HG03196 (cell line): Measurements from ENCODE around the gene RGS19.

ENCODE experiments used
- ATAC-seq: cut with Tn5 transposase; IDR thresholded peaks from one replicate; pipeline ENCODE4 v1.9.1; 2021; ENCODE audit not compliant: unreplicated experiment

RGS19 gene

GRCh38 chr20:64108731-64109681 lies 29.7 kb upstream of the RGS19 start:
- ATAC-seq: no peak

DNA sequence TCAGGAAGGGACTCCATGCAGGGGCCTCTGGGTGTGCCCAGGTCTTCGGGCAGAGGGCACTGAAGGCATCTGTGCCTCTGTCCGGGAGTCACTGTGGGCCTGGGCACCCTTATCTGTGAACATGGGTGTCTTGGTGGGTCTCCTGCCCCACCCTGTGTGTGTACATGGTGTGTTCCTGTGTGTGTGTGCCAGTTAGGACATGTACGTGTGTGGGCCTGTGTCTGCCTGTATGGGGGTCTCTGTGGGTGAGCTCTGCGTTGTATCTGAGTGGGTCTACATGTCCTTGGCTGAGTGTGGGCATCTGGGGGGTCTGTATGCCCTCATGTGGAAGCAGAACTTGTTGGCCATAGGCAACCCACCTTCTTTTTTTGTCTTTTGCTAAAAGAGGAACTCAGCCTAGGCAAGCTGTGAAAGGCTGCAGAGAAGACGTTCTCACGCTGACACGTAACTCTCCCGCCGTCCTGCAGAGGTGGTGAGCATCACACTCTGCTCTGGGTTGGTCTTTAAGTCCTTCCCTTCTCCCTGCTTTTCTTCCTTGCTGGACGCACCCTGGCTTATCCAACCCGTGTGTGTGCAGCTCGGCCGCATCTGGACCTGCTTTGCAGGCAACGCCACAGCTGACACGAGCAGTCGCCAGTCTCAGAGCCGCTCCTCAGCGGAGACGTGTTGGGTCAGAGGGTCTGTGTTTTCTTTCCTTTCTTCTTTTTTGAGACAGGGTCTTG lies 28.6 kb upstream of the RGS19 start:
- ATAC-seq: no peak

DNA sequence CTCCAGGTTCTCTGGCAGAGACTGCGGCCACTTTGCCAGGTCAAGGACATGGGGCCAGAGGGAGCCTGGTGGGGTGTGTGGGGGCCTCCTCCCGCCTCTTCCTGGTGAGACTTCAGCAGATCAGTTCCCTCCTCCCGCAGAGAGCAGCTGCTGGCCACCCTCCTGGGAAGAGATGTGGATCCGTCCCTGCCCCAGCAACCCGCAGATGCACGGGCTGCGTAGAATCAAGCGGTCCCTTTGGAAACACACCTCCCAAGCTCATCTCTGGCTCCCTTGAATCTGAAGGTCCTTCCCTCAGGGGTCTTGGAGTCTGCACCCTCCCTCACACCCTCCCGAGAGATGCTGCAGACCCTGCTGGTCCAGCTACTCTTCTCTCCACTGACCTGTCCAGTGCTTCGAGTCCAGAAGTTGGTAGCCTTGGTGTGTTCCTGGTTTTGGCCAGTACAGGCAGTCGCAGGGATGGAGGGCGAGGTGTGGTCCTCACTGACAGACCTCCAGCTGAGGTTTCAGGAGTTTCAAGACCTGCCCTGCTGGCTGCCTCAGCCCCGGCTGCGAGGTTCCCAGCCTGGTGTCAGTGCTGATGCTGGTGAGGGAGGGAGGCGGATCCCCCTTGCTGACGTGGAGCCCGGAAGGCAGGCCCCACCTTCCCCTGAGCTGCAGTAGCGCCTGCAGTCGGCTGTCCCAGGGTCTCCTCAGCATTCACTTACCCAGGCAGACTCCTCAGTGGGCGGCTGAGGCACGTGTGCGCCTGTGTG lies 27.8 kb upstream of the RGS19 start, which contains the start of gene NPBWR2:
Gene NPBWR2, minus strand, starts transcription at position 585 of the 755 bp plus-strand sequence. CDS start 734 bp downstream, outside the sequence.
- ATAC-seq: no peak

GRCh38 chr20:64106435-64106961 lies 27.2 kb upstream of the RGS19 start:
- no peak for ATAC-seq

DNA sequence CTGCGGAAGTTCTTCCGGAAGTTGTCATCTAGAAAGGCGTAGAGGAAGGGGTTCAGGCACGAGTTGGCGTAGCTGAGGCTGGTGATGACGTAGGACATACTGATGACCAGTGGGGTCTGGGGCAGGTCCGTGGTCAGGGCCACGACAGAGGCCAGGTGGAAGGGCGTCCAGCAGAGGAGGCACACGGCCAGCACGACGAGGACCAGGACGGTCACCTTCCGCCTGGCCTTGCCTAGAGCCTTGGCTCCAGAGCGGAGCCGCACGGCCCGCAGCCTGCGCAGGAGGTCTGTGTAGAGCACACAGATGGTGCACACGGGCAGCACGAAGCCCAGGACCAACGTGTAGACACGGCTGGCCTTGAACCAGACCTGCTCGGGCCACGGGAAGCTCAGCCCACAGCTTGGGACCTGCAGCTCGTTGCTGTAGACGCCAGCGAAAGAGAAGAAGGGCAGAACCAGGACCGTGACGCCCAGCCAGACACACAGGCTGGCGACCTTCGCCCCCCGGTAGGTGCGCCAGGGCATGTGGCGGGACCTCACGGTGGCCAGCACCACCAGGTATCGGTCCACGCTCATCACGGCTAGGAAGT lies 26.6 kb upstream of the RGS19 start:
- no peak for ATAC-seq

DNA sequence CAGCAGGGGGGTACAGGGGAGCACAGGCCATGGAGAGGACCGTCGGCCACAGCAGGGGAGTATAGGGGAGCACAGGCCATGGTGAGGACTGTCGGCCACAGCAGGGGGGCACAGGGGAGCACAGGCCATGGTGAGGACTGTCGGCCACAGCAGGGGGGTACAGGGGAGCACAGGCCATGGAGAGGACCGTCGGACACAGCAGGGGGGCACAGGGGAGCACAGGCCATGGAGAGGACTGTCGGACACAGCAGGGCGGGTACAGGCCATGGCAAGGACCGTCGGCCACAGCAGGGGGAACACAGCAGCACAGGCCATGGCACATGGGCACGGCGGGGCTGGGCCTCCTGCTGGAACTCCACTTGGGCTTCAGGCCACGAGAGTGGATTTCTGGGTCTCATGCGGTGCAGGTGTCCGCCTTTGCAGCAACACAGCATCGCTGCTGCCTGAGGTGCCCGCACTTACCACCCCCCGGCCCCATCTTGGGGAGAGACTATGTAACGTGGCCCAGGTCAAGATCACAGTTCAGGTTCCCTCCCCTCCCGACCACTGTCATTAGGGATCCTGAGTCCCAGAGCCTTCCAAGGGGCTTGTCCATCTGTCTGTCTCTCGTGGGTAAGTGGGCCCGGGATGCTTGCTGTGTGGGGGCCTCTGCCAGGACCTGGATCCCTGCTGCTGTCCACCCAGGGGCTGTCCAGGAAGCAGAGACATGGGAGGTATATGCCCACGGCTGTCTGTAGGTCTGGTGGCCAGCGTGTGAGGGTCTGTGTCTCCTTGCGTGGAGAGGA lies 25.5 kb upstream of the RGS19 start:
- ATAC-seq: no peak

DNA sequence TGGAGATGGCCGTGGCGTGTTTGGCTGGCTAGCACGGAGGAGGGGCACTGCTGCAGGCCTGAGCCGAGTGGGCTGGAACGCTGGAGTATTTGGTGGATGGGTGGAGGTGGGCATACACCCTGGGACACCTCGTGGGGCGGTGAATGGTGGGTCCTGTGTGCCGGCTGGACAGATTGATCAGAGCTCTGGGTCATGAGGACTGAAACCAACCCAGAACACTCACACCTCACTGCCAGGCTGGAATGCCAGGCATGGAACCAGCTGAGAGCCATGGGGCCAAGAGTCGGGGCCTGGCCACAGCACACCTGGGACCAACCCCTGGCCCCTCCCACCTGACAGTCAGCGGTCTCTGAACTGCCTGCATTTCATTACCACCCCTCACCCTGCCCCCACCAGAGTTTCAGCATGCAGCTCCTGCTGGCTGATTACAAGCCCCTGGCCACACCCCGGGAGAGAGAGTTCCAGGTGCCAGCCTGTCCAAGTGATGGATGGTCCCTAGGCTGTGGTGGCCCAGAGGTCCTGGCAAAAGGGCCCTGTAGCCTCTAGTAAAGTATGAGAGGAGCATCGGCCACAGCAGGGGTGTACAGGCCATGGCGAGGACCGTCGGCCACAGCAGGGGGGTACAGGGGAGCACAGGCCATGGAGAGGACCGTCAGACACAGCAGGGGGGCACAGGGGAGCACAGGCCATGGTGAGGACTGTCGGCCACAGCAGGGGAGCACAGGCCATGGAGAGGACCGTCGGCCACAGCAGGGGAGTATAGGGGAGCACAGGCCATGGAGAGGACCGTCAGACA lies 24.8 kb upstream of the RGS19 start:
- no peak for ATAC-seq

DNA sequence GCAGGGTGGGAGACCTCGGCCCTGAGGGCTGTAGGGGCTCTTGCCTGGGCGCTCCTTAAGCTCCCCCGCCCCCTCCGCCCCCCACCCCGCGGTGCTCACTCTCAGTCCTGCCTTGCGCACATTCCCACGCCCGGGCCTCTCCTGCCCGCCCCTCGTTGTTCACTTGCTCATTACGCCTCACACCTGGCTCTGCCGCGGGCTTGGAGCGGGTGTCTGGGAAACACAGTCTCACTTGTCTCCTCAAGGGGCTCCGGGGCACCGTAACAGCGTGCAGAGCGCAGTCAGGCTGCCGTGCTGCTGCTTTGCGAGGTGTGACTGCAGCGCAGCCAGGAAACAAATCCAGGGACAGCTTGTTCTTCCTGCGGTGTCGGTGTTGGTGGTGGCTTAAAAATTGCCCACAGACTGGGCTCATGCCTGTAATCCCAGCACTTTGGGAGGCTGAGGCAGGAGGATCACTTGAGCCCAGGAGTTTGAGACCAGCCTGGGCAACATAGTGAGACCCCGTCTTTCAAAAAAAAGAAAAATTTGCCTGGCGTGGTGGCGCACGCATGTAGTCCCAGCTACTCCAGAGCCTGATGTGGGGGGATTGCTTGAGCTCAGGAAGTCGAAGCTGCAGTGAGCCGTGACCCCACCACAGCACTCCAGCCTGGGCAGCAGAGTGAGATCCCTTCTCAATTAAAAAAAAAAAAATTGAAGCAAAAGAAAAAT lies 23.5 kb upstream of the RGS19 start:
- no peak for ATAC-seq

GRCh38 chr20:64101731-64102621 lies 22.7 kb upstream of the RGS19 start:
- no peak for ATAC-seq

GRCh38 chr20:64100946-64101688 lies 21.8 kb upstream of the RGS19 start:
- ATAC-seq: no peak

DNA sequence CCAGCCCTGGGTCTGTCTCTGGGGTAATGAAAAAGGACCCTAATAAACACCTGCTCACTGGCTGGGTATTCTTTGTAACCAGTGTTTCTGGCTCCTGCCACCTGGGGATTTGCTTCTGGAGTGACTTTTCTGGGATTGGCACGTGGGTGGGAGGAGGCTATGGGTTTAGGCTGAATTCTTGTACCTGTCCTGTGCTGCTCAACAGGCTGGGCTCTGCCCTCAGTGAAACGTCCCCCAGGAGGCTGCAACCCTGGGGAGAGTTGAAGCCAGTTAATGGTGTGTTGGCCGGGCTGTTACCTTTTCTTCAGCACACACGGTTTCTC lies 21.2 kb upstream of the RGS19 start:
- no peak for ATAC-seq

- no peak for ATAC-seq
Observed at GRCh38 chr20:64099880-64100565, 20.7 kb upstream of the RGS19 start.

- no peak for ATAC-seq
Observed at GRCh38 chr20:64099086-64099786, 19.9 kb upstream of the RGS19 start.

- no peak for ATAC-seq
Observed at GRCh38 chr20:64098471-64099013, 19.2 kb upstream of the RGS19 start.

DNA sequence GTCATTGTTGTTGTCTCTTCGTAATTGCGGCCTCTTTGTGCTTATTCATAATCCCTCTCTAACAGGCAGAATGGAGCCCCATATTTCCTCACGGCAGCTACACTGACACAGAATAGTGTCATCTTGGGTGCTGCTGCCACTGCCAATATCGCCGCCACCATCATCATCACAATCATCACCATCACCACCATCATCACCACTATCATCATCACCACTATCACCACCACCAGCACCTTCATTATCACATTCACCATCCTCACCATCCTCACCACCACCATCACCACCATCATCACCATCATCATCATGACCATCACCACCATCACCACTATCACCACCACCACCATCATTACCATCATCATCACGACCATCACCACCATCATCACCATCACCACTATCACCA lies 17.2 kb upstream of the RGS19 start:
- no peak for ATAC-seq
